Brain microvascular endothelial cell (primary cell): ENCODE results near the gene RNF223.
"Not testable (repeated sequence)": the region's sequence is repeated elsewhere in the genome, so short reads cannot be mapped to it uniquely, and the experiment has no call there.

Experiments
- DNase-seq: peaks from one replicate; pipeline ENCODE4 v3.0.0-alpha.2; 2020
- H3K27ac ChIP-seq: fragments of 250-450 bp; sonication (Bioruptor Pico); 2 replicates; pipeline ENCODE4 v1.5.1; 2020; ENCODE audit warnings: mild to moderate bottlenecking, moderate library complexity
- H3K27me3 ChIP-seq: fragments of 250-450 bp; sonication (Bioruptor Pico); replicated peaks from 2 replicates; pipeline ENCODE4 v1.5.1; 2020; ENCODE audit warnings: mild to moderate bottlenecking
- H3K36me3 ChIP-seq: fragments of 250-450 bp; sonication (Bioruptor Pico); replicated peaks from 2 replicates; pipeline ENCODE4 v1.5.1; 2020; ENCODE audit warnings: mild to moderate bottlenecking
- H3K4me3 ChIP-seq: 2 replicates; pipeline ENCODE4 v1.5.1; 2011; ENCODE audit warnings: low read depth, mild to moderate bottlenecking, control low read depth, low read length, moderate library complexity
- CTCF ChIP-seq: IDR thresholded peaks from 2 replicates; pipeline ENCODE4 v1.5.1; 2011; ENCODE audit warnings: low read depth, mild to moderate bottlenecking, moderate library complexity, low read length, control low read depth, inconsistent platforms; ENCODE audit errors: missing control alignments
- in situ Hi-C: cut with HindIII; loops from 2 replicates; pipeline ENCODE4 v1.10.0; 2017; ENCODE audit warnings: low sequenced_read_pairs, low pct_ligation_motif_present

The RNF223 gene

DNA sequence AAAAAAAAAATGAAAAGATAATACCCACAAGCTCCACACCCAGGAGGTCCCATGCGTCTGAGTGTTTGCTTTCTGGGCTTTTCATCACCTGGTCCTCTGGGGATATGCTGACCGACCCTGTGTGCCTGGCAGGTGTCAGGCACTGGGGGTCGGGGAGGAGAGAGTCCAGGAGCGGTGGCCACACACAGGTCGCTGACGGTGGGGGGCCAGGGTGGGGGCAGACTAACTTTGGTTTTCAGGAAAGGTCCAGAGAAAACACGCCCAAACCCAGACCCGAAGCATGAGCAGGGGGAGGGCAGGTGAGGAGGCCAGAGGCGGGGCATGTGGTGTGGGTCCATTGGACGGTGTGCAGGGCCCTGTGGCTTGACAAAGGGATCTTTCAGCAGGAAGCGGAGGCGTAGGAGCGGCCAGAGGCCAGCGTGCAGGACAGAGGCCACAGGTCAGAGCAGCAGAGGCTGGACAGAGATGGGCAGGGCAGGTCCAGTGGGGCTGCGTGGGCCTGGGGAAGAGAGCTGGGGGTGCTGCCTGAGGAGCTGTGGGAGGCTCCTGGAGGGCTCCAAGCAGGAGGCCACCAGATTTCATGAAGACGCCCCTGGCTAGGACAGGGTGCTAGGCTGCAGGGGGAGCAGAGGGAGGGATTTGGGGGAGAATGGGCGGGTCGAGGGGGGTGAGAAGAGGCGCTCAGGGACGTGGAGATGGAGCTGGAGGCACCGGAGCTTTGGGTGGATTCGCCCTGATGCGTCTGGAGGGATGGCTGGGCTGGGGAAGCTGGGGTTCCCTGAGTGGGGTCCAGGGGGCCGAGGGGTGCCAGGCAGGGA is 15.8 kb downstream of the RNF223 start:
- no peak for DNase-seq
- no peaks in the 10 kb centered on the region for H3K27me3 ChIP-seq
- in situ Hi-C loops: no loop called here
- H3K27ac ChIP-seq: no peak overlapping the region
- H3K36me3 ChIP-seq: peaks cover 21% of the 10 kb centered on the region
- TF ChIP-seq CTCF: no peak
- no peak overlapping the region for H3K4me3 ChIP-seq

DNA sequence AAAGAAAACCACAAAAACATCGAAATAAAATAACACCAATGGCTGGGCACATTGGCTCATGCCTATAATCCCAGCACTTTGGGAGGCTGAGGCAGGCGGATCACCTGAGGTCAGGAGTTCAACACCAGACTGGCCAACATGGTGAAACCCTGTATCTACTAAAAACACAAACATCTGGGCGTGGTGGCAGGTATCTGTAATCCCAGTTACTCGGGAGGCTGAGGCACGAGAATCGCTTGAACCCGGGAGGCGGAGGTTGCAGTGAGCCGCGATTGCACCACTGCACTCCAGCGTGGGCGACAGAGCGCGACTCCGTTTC is 16.4 kb downstream of the RNF223 start:
- H3K27me3 ChIP-seq, in situ Hi-C loops, H3K4me3 ChIP-seq, DNase-seq, H3K27ac ChIP-seq: not testable (repeated sequence)
- H3K36me3 ChIP-seq: peaks cover 21% of the 10 kb centered on the region

- no peak for DNase-seq
- no peak for TF ChIP-seq CTCF
- Histone ChIP-seq H3K27me3 (no peaks in the 10 kb centered on the region), H3K36me3 (peaks cover 33% of the 10 kb centered on the region), H3K27ac (no peak overlapping the region), H3K4me3 (no peak overlapping the region)
- in situ Hi-C loops: no loop called here
Observed at GRCh38 chr1:1055841-1056736, 18.0 kb downstream of the RNF223 start.

DNA sequence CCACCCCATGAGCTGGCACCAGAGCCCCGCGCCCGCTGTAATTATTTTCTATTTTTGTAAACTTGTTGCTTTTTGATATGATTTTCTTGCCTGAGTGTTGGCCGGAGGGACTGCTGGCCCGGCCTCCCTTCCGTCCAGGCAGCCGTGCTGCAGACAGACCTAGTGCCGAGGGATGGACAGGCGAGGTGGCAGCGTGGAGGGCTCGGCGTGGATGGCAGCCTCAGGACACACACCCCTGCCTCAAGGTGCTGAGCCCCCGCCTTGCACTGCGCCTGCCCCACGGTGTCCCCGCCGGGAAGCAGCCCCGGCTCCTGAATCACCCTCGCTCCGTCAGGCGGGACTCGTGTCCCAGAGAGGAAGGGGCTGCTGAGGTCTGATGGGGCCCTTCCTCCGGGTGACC is 19.1 kb downstream of the RNF223 start:
- peaks cover 45% of the 10 kb centered on the region for H3K36me3 ChIP-seq
- no peak for TF ChIP-seq CTCF
- H3K27ac ChIP-seq: no peak overlapping the region
- H3K27me3 ChIP-seq: no peaks in the 10 kb centered on the region
- no peak for DNase-seq
- in situ Hi-C loops: no loop called here
- H3K4me3 ChIP-seq: no peak overlapping the region

- no peak for DNase-seq
- H3K36me3 ChIP-seq: peaks cover 49% of the 10 kb centered on the region
- in situ Hi-C loops: no loop called here
Observed at GRCh38 chr1:1054099-1054700, 19.9 kb downstream of the RNF223 start.

More at GRCh38 chr1:1054099-1054700, 19.9 kb downstream of the RNF223 start:
- Histone ChIP-seq H3K4me3 (no peak overlapping the region), H3K27ac (no peak overlapping the region), H3K27me3 (no peaks in the 10 kb centered on the region)
- no peak for TF ChIP-seq CTCF
